Neural cell (in vitro differentiated cells): ENCODE data around the gene OMG. TPM values are rescaled to one million over a fixed set of nuclear protein-coding genes. Genes with fewer than 3 reads are reported as not detected.

Source experiments
- H2AFZ ChIP-seq: fragments of 200-600, 300-800 bp; sonication (generic), shearing (Covaris generic); 2 replicates; pipeline ENCODE4 v1.6.0; 2014; ENCODE audit warnings: low read depth, mild to moderate bottlenecking, antibody characterized with exemption, low read length, moderate library complexity
- H3F3A ChIP-seq: fragments of 200-600 bp; shearing (Covaris generic); 2 replicates; pipeline ENCODE4 v1.6.1; 2016; ENCODE audit warnings: mild to moderate bottlenecking, moderate library complexity, mixed read lengths, antibody characterized with exemption, low read length; ENCODE audit not compliant: insufficient read depth, poor library complexity, severe bottlenecking
- H3K27ac ChIP-seq: fragments of 200-600, 300-800 bp; sonication (generic), shearing (Covaris generic); 2 replicates; pipeline ENCODE4 v1.5.1; 2014; ENCODE audit warnings: mild to moderate bottlenecking, low read length, moderate library complexity
- H3K27me3 ChIP-seq: fragments of 300-800, 200-600 bp; sonication (generic), shearing (Covaris generic); 2 replicates; pipeline ENCODE4 v1.6.0; 2014; ENCODE audit warnings: mild to moderate bottlenecking, low read depth, low read length, moderate library complexity; ENCODE audit not compliant: insufficient read depth
- H3K36me3 ChIP-seq: fragments of 300-800, 200-600 bp; sonication (generic), shearing (Covaris generic); 2 replicates; pipeline ENCODE4 v1.5.1; 2014; ENCODE audit warnings: mild to moderate bottlenecking, antibody characterized with exemption, low read length, moderate library complexity; ENCODE audit not compliant: insufficient read depth
- H3K4me2 ChIP-seq: fragments of 300-800, 200-600 bp; sonication (generic), shearing (Covaris generic); 2 replicates; pipeline ENCODE4 v1.6.0; 2014; ENCODE audit warnings: mild to moderate bottlenecking, low read length
- H3K4me3 ChIP-seq: fragments of 300-800, 200-600 bp; sonication (generic), shearing (Covaris generic); 2 replicates; pipeline ENCODE4 v1.5.1; 2014; ENCODE audit warnings: mild to moderate bottlenecking, low read length, moderate library complexity
- H3K79me2 ChIP-seq: fragments of 200-600 bp; shearing (Covaris generic); replicated peaks from 2 replicates; pipeline ENCODE4 v1.6.0; 2014; ENCODE audit warnings: mild to moderate bottlenecking, low read length, moderate library complexity; ENCODE audit not compliant: insufficient read depth
- H3K9ac ChIP-seq: fragments of 300-800, 200-600 bp; sonication (generic), shearing (Covaris generic); 2 replicates; pipeline ENCODE4 v1.6.1; 2016; ENCODE audit warnings: mild to moderate bottlenecking, low read length, mixed read lengths
- H3K9me2 ChIP-seq: fragments of 200-600 bp; shearing (Covaris generic); 2 replicates; pipeline ENCODE4 v1.6.1; 2016; ENCODE audit warnings: mild to moderate bottlenecking, low read length, mixed read lengths; ENCODE audit not compliant: insufficient read depth
- H3K9me3 ChIP-seq: fragments of 200-600, 300-800 bp; sonication (generic), shearing (Covaris generic); 2 replicates; pipeline ENCODE4 v1.6.1; 2016; ENCODE audit warnings: mild to moderate bottlenecking, mixed run types, low read length, moderate library complexity, mixed read lengths
- H4K20me1 ChIP-seq: fragments of 200-600 bp; shearing (Covaris generic); 2 replicates; pipeline ENCODE4 v1.6.1; 2016; ENCODE audit warnings: mild to moderate bottlenecking, mixed run types; ENCODE audit not compliant: insufficient read depth
- CTCF ChIP-seq: fragments of 450-650 bp; IDR thresholded peaks from 2 replicates; pipeline ENCODE4 v1.5.1; 2014; ENCODE audit warnings: antibody characterized with exemption, mild to moderate bottlenecking, moderate library complexity; ENCODE audit not compliant: poor library complexity, severe bottlenecking
- EP300 ChIP-seq: fragments of 450-650 bp; conservative IDR thresholded peaks from 2 replicates; pipeline ENCODE4 v1.6.1; 2014; ENCODE audit warnings: antibody characterized with exemption, mild to moderate bottlenecking, moderate library complexity; ENCODE audit not compliant: poor library complexity, severe bottlenecking
- EZH2 ChIP-seq: fragments of 200-600, 300-800 bp; shearing (Covaris generic), sonication (generic); IDR thresholded peaks from 2 replicates; pipeline ENCODE4 v1.6.1; 2014; ENCODE audit warnings: antibody characterized with exemption, low read length, borderline replicate concordance, mild to moderate bottlenecking; ENCODE audit not compliant: insufficient read depth, poor library complexity, severe bottlenecking
- MXI1 ChIP-seq: fragments of 450-650 bp; conservative IDR thresholded peaks from 2 replicates; pipeline ENCODE4 v1.6.1; 2014; ENCODE audit warnings: antibody characterized with exemption, mild to moderate bottlenecking; ENCODE audit not compliant: poor library complexity, severe bottlenecking
- POLR2AphosphoS5 ChIP-seq: IDR thresholded peaks from 2 replicates; pipeline ENCODE4 v1.6.1; 2012
- RAD21 ChIP-seq: fragments of 450-650 bp; conservative IDR thresholded peaks from 2 replicates; pipeline ENCODE4 v1.6.1; 2014; ENCODE audit warnings: antibody characterized with exemption, mild to moderate bottlenecking, moderate library complexity
- SMC3 ChIP-seq: fragments of 450-650 bp; conservative IDR thresholded peaks from 2 replicates; pipeline ENCODE4 v1.6.1; 2014; ENCODE audit warnings: antibody characterized with exemption, mild to moderate bottlenecking, moderate library complexity; ENCODE audit not compliant: poor library complexity
- TAF1 ChIP-seq: IDR thresholded peaks from 2 replicates; pipeline ENCODE4 v1.6.1; 2012; ENCODE audit warnings: low read depth
- polyA plus RNA-seq: library from polyadenylated mRNA; depleted of rRNA; stranded (reverse); fragments of >200 nt; gene quantifications from 2 replicates; pipeline ENCODE4 v1.2.3, GENCODE V29; 2014
- TF ChIP-seq, protein P1 (sequence below): IDR thresholded peaks from 2 replicates; pipeline ENCODE4 v1.6.1; 2012; ENCODE audit warnings: borderline replicate concordance

The OMG gene
- polyA plus RNA-seq, 1 donor from 2014 or later = not detected

- Histone ChIP-seq H3K9ac (no peak overlapping the region), H3K36me3 (peaks cover 3% of the 10 kb centered on the region), H3K9me3 (no peaks in the 10 kb centered on the region), H3K9me2 (no peaks in the 10 kb centered on the region), H3K79me2 (no peaks in the 10 kb centered on the region), H3F3A (no peaks in the 10 kb centered on the region), H3K27ac (no peak overlapping the region), H4K20me1 (no peaks in the 10 kb centered on the region), H3K27me3 (no peaks in the 10 kb centered on the region), H2AFZ (no peak overlapping the region), H3K4me2 (no peak overlapping the region), H3K4me3 (no peak overlapping the region)
- TF ChIP-seq EP300 (no peak), CTCF (no peak), POLR2AphosphoS5 (no peak), SMC3 (no peak), TAF1 (no peak), EZH2 (no peak), RAD21 (no peak), MXI1 (no peak)
- TF ChIP-seq, protein P1, sequence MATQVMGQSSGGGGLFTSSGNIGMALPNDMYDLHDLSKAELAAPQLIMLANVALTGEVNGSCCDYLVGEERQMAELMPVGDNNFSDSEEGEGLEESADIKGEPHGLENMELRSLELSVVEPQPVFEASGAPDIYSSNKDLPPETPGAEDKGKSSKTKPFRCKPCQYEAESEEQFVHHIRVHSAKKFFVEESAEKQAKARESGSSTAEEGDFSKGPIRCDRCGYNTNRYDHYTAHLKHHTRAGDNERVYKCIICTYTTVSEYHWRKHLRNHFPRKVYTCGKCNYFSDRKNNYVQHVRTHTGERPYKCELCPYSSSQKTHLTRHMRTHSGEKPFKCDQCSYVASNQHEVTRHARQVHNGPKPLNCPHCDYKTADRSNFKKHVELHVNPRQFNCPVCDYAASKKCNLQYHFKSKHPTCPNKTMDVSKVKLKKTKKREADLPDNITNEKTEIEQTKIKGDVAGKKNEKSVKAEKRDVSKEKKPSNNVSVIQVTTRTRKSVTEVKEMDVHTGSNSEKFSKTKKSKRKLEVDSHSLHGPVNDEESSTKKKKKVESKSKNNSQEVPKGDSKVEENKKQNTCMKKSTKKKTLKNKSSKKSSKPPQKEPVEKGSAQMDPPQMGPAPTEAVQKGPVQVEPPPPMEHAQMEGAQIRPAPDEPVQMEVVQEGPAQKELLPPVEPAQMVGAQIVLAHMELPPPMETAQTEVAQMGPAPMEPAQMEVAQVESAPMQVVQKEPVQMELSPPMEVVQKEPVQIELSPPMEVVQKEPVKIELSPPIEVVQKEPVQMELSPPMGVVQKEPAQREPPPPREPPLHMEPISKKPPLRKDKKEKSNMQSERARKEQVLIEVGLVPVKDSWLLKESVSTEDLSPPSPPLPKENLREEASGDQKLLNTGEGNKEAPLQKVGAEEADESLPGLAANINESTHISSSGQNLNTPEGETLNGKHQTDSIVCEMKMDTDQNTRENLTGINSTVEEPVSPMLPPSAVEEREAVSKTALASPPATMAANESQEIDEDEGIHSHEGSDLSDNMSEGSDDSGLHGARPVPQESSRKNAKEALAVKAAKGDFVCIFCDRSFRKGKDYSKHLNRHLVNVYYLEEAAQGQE = no peak
Measured at GRCh38 chr17:31281061-31281460, 16.0 kb downstream of the OMG start.

DNA sequence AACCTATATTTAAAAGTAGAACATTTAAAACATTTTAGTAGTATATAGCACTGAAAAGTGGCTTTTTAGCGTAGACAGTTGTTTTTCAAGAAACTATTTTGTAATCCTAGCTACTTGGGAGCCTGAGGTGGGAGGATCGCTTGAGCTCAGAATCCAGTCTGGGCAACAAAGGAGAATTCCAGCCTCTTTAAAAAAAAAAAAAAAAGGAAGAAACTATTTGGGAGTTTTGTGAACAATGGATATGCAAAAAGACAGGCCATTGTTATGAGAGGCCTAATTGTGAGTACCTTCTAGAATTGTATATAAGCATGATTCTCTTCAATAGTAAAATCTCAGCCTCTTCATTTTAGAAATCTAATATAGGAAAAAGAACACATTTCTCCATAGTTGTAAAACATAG lies 17.6 kb downstream of the OMG start:
- H3K27me3 ChIP-seq = no peaks in the 10 kb centered on the region
- no peak overlapping the region for H3K27ac ChIP-seq
- no peak overlapping the region for H3K4me3 ChIP-seq
- no peak overlapping the region for H3K4me2 ChIP-seq
- no peaks in the 10 kb centered on the region for H4K20me1 ChIP-seq
- no peaks in the 10 kb centered on the region for H3F3A ChIP-seq
- H3K9me3 ChIP-seq = no peaks in the 10 kb centered on the region
- H3K9ac ChIP-seq = no peak overlapping the region
- H3K79me2 ChIP-seq = no peaks in the 10 kb centered on the region
- H3K36me3 ChIP-seq = peaks cover 3% of the 10 kb centered on the region
- TF ChIP-seq POLR2AphosphoS5 = no peak
- TF ChIP-seq SMC3 = no peak
- TF ChIP-seq, protein P1 = no peak
- TF ChIP-seq RAD21 = no peak
- TF ChIP-seq EP300 = no peak
- TF ChIP-seq EZH2 = no peak
- no peak for TF ChIP-seq TAF1
- TF ChIP-seq MXI1 = no peak
- TF ChIP-seq CTCF = no peak
- H3K9me2 ChIP-seq = no peaks in the 10 kb centered on the region
- no peak overlapping the region for H2AFZ ChIP-seq
